Measurements from ENCODE around the gene ADORA1.

The ADORA1 gene

DNA sequence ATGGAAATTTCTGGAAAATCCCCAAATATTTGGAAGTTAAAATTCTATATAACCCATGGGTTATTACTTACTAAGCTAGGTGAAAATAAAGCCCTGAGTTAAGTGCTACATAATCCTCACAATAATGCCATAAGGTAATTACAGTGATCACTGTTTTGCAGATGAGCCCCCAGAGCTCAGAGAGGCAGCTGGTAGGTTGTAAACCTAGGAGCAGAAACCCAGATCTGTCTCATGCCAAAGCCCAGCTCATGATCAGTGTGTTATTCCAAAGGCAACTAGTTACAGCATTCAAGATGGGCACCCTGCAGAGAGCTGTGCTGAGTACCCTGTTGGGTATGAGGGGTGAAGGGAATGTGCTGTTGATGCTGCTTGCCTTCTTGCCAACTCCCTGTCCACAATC, 31.0 kb upstream of the ADORA1 start:
- H3K9me3 ChIP-seq (ENCODE audit: insufficient read depth, low read depth, low read length) = peaks cover 23% of the 10 kb centered on the region
- H3K4me3 ChIP-seq (ENCODE audit: low read length) = no peak overlapping the region
- H3K9ac ChIP-seq (ENCODE audit: low read depth, low read length) = no peak overlapping the region
- H3K27me3 ChIP-seq (ENCODE audit: insufficient read depth, low read length) = no peaks in the 10 kb centered on the region
- no peak overlapping the region for H3K27ac ChIP-seq (ENCODE audit: low read depth, low read length)
- H3K4me1 ChIP-seq (ENCODE audit: insufficient read depth, low read length) = no peaks in the 10 kb centered on the region
- no peaks in the 10 kb centered on the region for H3K36me3 ChIP-seq (ENCODE audit: insufficient read depth, low read length)

DNA sequence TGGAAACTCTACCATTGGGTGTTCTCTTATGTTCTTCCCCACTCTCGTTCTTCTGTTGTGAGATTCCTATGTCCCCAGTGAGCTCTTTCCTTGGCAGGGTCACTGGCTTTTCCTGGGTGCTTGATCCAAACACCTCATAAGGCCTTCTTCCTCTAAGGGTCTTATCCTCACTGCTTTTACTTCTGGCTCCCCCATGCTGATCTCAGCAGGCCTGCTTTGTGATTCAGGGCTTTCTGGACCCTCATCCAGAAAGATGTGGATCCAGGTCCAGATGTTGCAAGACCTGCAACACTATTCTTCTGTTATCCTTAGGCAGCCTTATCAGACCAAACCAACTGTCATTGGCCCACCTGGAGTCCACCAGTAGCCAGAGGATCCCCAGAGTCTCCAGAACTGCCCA, 30.5 kb upstream of the ADORA1 start:
- Histone ChIP-seq H3K4me1 (ENCODE audit: insufficient read depth, low read length) (no peaks in the 10 kb centered on the region), H3K4me3 (ENCODE audit: low read length) (no peak overlapping the region), H3K9ac (ENCODE audit: low read depth, low read length) (no peak overlapping the region), H3K36me3 (ENCODE audit: insufficient read depth, low read length) (no peaks in the 10 kb centered on the region), H3K27ac (ENCODE audit: low read depth, low read length) (no peak overlapping the region), H3K27me3 (ENCODE audit: insufficient read depth, low read length) (no peaks in the 10 kb centered on the region), H3K9me3 (ENCODE audit: insufficient read depth, low read depth, low read length) (peaks cover 23% of the 10 kb centered on the region)
- 86% methylated on average over 1 of the region's 1 CpG for WGBS

DNA sequence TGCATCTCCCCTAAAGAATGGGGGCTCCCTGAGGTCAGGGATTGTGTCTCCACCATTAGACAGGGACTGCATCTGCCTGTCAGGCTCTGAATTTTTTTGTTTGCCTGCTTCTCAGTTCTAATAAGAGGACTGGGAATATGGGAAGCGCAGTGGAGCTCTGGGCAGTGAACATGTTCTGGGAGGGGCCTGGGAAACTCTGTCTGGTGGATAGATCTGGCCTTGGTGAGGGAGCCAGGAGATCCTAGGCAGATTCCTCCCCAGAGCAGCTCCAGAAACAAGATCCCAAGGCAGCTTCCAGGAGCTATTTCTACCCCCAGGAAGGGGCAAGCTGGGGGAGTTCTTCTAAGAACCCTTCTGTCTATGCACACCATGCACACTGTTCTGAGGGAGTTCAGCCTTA, 29.1 kb upstream of the ADORA1 start:
- H3K9me3 ChIP-seq (ENCODE audit: insufficient read depth, low read depth, low read length) = peaks cover 23% of the 10 kb centered on the region
- WGBS = 97% methylated on average over 1 of the region's 1 CpG
- H3K36me3 ChIP-seq (ENCODE audit: insufficient read depth, low read length) = no peaks in the 10 kb centered on the region
- no peak overlapping the region for H3K4me3 ChIP-seq (ENCODE audit: low read length)
- no peak overlapping the region for H3K9ac ChIP-seq (ENCODE audit: low read depth, low read length)
- 0 out of 2 replicates have a peak, but pooled peaks cover 2% of the 10 kb centered on the region for H3K27me3 ChIP-seq (ENCODE audit: insufficient read depth, low read length)
- no peaks in the 10 kb centered on the region for H3K4me1 ChIP-seq (ENCODE audit: insufficient read depth, low read length)
- H3K27ac ChIP-seq (ENCODE audit: low read depth, low read length) = no peak overlapping the region

DNA sequence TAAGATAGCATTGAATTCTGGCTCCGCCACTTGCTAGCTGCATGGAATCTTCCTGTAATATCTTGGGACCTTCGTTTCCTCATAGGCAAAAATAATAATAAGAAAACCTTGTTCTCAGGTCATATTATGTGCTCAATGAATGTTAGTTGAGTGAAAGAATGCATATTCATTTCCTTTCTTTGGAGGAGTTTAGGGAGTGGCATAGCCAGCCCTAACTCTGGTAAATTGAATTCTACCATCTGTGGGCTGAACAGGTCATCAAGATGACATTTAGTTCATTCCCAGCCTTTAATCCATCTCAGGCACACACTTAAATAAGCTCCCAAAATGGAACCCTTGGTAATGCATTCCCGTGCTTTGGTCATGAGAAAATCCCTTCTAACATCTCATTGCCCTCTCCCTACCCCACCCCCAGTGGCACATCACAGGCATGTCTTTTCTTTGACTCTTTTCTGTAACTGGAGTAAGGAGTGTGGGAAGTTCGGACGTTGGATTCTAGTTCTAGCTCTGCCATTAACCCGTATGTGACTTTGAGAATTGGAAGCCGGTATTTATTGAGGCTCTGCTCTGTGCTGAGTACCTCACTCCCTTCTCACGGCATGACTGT, 28.5 kb upstream of the ADORA1 start:
- no peak overlapping the region for H3K9ac ChIP-seq (ENCODE audit: low read depth, low read length)
- WGBS = 89% methylated on average over 8 of the region's 8 CpGs
- H3K27me3 ChIP-seq (ENCODE audit: insufficient read depth, low read length) = 0 out of 2 replicates have a peak, but pooled peaks cover 2% of the 10 kb centered on the region

DNA sequence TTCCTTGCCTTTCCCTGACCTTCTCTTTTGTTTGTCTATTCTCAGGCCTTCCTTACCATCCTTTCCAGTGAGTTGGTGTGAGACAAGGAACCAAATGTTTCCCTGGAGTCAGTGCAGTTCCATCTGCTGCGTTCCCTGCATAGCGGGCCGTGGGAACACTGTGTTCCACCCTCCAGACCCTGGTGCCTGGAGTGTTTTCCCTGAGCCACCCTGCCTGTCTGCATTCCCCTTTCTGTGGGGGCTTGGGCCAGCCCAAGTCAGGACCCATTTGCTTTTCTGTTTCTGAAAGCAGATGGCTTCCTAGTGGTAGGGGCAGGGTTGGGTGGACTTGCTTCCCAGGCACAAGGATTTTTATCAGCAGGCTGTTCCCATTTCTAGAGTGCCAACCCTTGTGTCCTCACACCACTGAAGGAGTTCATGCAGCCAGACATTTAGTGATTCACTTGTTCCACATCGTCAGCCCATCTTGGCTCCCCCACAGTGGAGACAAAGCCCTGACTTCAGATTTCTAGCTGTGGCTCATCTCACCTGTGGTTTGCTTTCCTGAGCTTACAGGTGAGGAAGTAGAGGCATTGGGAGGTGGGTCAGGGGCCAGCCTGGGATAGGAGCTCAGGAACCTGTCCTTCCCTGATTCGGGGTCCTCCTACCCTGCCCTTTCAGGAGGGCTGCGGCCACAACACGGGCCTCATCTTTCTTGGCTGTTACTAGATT, 27.6 kb upstream of the ADORA1 start:
- no peak overlapping the region for H3K27ac ChIP-seq (ENCODE audit: low read depth, low read length)
- WGBS = 94% methylated on average over 7 of the region's 7 CpGs
- H3K9ac ChIP-seq (ENCODE audit: low read depth, low read length) = no peak overlapping the region
- no peaks in the 10 kb centered on the region for H3K4me1 ChIP-seq (ENCODE audit: insufficient read depth, low read length)
- no peaks in the 10 kb centered on the region for H3K36me3 ChIP-seq (ENCODE audit: insufficient read depth, low read length)
- H3K9me3 ChIP-seq (ENCODE audit: insufficient read depth, low read depth, low read length) = peaks cover 12% of the 10 kb centered on the region
- 0 out of 2 replicates have a peak, but pooled peaks cover 2% of the 10 kb centered on the region for H3K27me3 ChIP-seq (ENCODE audit: insufficient read depth, low read length)
- H3K4me3 ChIP-seq (ENCODE audit: low read length) = no peak overlapping the region

More for the DNA sequence above, 28.5 kb upstream of the ADORA1 start:
- H3K9me3 ChIP-seq (ENCODE audit: insufficient read depth, low read depth, low read length) = peaks cover 19% of the 10 kb centered on the region
- H3K36me3 ChIP-seq (ENCODE audit: insufficient read depth, low read length) = no peaks in the 10 kb centered on the region
- no peak overlapping the region for H3K4me3 ChIP-seq (ENCODE audit: low read length)
- no peaks in the 10 kb centered on the region for H3K4me1 ChIP-seq (ENCODE audit: insufficient read depth, low read length)
- H3K27ac ChIP-seq (ENCODE audit: low read depth, low read length) = no peak overlapping the region

DNA sequence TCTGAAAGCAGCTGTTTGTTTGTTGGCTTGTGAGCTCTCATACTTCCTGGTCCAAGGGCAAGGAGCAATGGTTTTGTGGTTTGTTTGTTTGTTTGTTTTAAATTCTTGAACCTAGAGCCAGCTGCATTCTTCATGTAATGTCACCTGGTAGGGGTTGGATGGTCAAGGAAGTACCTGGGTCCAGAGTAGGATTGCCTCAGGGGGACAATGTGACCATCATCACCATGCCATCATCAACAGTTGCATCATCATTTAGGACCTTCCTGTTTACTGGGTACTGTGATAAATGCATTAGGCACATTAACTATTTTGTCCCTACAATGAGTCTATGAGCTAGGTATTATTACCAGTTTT, 27.0 kb upstream of the ADORA1 start:
- Histone ChIP-seq H3K4me3 (ENCODE audit: low read length) (no peak overlapping the region), H3K27ac (ENCODE audit: low read depth, low read length) (no peak overlapping the region), H3K36me3 (ENCODE audit: insufficient read depth, low read length) (no peaks in the 10 kb centered on the region), H3K9ac (ENCODE audit: low read depth, low read length) (no peak overlapping the region), H3K9me3 (ENCODE audit: insufficient read depth, low read depth, low read length) (peaks cover 8% of the 10 kb centered on the region), H3K27me3 (ENCODE audit: insufficient read depth, low read length) (0 out of 2 replicates have a peak, but pooled peaks cover 2% of the 10 kb centered on the region), H3K4me1 (ENCODE audit: insufficient read depth, low read length) (no peaks in the 10 kb centered on the region)

DNA sequence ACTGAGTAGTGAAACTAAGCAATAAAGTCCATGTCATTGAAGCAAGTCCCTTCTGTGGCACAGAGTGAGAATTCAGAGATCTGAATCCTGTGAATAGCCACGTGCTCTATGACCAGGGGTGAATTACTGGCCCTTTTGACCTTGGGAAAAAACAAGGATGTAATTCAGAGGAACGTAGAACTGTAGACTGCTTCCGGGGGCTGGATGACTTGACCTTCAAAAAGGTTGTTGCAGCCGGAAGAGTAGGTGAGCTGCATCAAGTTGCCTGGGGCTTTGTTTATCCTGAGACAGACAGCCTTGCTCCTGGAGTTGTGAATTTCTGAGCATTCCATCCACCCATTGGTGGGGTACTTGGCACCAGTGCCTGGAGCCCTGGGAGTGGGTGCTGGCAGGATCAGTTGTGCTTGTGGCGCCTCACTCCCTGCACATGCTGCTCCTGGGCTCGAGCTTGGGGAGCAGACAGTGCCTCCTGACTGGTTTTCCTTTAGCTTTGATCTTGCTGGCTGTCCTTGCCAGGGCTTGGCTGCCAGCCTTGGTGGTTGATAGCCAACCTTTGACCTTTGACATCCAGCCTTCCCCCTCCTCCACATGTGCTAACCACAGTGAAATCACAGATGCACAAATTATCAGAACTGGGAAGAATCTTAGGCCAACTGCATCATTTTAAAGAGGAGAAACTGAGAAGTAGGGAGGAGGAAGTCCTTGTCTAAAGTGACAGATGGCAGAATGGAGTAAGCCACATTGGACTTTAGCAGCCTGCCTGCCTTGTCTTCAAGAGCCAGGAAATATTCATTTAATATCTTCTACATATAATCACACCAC, 25.5 kb upstream of the ADORA1 start:
- Histone ChIP-seq H3K4me1 (ENCODE audit: insufficient read depth, low read length) (no peaks in the 10 kb centered on the region), H3K27me3 (ENCODE audit: insufficient read depth, low read length) (0 out of 2 replicates have a peak, but pooled peaks cover 2% of the 10 kb centered on the region), H3K4me3 (ENCODE audit: low read length) (no peak overlapping the region), H3K36me3 (ENCODE audit: insufficient read depth, low read length) (no peaks in the 10 kb centered on the region), H3K27ac (ENCODE audit: low read depth, low read length) (no peak overlapping the region), H3K9me3 (ENCODE audit: insufficient read depth, low read depth, low read length) (0 out of 2 replicates have a peak, but pooled peaks cover 3% of the 10 kb centered on the region), H3K9ac (ENCODE audit: low read depth, low read length) (no peak overlapping the region)
- WGBS = 91% methylated on average over 6 of the region's 6 CpGs

DNA sequence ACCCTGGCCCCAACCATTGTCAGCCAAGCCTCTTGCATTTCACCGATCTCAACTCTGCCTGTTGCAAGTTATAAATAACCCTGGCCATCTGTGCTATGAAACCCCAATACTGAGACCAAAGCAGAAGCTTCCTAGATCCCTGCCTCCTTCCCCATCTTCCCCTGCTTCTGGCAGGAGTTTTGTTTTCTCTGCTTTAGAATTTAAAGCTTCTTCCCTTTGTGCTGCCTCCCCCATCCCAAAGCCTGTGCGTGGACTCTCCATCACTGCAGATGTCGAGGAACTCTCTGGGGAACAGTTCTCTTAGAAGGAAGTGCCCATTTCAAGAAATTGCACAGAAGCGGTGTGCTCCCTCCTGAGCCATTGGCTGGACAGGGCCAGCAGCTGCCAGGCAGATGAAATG, 24.3 kb upstream of the ADORA1 start:
- Histone ChIP-seq H3K9me3 (ENCODE audit: insufficient read depth, low read depth, low read length) (0 out of 2 replicates have a peak, but pooled peaks cover 3% of the 10 kb centered on the region), H3K36me3 (ENCODE audit: insufficient read depth, low read length) (no peaks in the 10 kb centered on the region), H3K4me3 (ENCODE audit: low read length) (no peak overlapping the region), H3K27me3 (ENCODE audit: insufficient read depth, low read length) (peaks cover 7% of the 10 kb centered on the region; the same call in 1 of the 2 replicates), H3K4me1 (ENCODE audit: insufficient read depth, low read length) (no peaks in the 10 kb centered on the region), H3K27ac (ENCODE audit: low read depth, low read length) (no peak overlapping the region), H3K9ac (ENCODE audit: low read depth, low read length) (no peak overlapping the region)
- 94% methylated on average over 4 of the region's 4 CpGs for WGBS

DNA sequence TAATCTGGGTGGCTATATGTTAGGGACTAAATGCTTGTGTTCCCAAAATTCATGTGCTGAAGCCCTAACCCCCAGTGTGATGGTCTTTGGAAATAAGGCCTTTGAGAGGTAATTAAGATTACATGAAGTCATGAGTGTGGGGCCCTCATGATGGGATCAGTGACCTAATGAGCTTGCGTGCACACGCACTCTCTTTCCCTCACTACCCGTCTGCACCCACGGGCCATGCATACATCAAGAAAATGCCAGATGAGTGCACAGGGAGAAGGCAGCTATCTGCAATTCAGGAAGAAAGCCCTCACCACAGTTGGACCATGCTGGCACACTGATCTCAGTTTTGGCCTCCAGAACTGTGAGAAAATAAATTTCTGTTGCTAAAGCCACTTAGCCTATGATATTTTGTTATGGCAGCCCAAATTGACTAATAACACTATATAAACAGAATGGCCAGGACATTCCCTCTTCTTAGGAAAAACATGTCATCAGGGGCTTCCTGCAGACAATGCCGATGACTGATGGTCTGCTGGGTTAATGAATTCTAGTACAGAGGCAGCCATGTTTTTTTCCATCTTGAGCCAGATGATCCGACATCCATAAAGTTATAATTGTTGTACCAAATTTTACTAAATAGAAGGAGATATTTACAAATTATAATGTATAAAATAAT, 23.6 kb upstream of the ADORA1 start:
- WGBS = 90% methylated on average over 5 of the region's 6 CpGs

DNA sequence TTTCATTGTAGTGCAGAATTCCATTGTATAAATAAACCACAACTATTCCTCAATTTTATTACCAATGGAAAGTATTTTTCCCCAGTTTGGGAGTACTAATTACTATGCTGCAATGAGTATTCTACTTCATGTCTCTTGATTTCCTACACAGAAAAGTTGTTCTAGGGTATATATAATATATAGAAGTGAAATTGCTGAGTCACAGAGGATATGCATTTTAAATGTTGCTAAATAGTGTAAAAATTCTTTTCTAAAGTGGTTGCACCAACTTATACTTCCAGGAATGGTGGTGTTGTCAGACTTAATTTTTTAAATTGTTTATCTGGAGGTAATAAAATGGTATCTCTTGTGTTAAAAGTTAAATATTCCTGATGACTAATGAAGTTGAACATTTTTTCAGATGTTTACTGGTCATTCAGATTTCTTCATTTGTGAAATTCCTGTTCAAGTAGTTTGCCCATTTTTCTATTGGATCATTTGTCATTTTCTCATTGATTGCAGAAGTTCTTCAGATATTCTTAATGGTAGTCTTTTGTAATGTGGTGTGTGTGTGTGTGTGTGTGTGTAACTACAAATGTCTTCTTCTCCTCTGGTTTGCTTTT, 22.6 kb upstream of the ADORA1 start:
- H3K9ac ChIP-seq (ENCODE audit: low read depth, low read length) = no peak overlapping the region
- H3K9me3 ChIP-seq (ENCODE audit: insufficient read depth, low read depth, low read length) = 0 out of 2 replicates have a peak, but pooled peaks cover 3% of the 10 kb centered on the region
- no peaks in the 10 kb centered on the region for H3K4me1 ChIP-seq (ENCODE audit: insufficient read depth, low read length)
- H3K4me3 ChIP-seq (ENCODE audit: low read length) = no peak overlapping the region
- no peaks in the 10 kb centered on the region for H3K36me3 ChIP-seq (ENCODE audit: insufficient read depth, low read length)
- peaks cover 7% of the 10 kb centered on the region; the same call in 1 of the 2 replicates for H3K27me3 ChIP-seq (ENCODE audit: insufficient read depth, low read length)
- no peak overlapping the region for H3K27ac ChIP-seq (ENCODE audit: low read depth, low read length)

More for the DNA sequence above, 23.6 kb upstream of the ADORA1 start:
- Histone ChIP-seq H3K27ac (ENCODE audit: low read depth, low read length) (no peak overlapping the region), H3K9me3 (ENCODE audit: insufficient read depth, low read depth, low read length) (0 out of 2 replicates have a peak, but pooled peaks cover 3% of the 10 kb centered on the region), H3K27me3 (ENCODE audit: insufficient read depth, low read length) (peaks cover 7% of the 10 kb centered on the region; the same call in 1 of the 2 replicates), H3K4me3 (ENCODE audit: low read length) (no peak overlapping the region), H3K36me3 (ENCODE audit: insufficient read depth, low read length) (no peaks in the 10 kb centered on the region), H3K9ac (ENCODE audit: low read depth, low read length) (no peak overlapping the region), H3K4me1 (ENCODE audit: insufficient read depth, low read length) (no peaks in the 10 kb centered on the region)

Measured in HUES64 (cell line).